IPS-20b (cell line): Measurements from ENCODE around the gene RNF39.
"Not testable (repeated sequence)": the region's sequence is repeated elsewhere in the genome, so short reads cannot be mapped to it uniquely, and the experiment has no call there.

ENCODE experiments used
- H3K27ac ChIP-seq: one replicate; pipeline ENCODE4 v1.5.1; 2013; ENCODE audit warnings: low read length
- H3K27me3 ChIP-seq: 2 replicates; pipeline ENCODE4 v1.6.1; 2013; ENCODE audit warnings: mild to moderate bottlenecking, low read length, inconsistent platforms; ENCODE audit not compliant: insufficient read depth
- H3K36me3 ChIP-seq: 2 replicates; pipeline ENCODE4 v1.6.1; 2013; ENCODE audit warnings: low read depth, mild to moderate bottlenecking, inconsistent platforms, low read length, moderate library complexity; ENCODE audit not compliant: insufficient read depth
- H3K4me1 ChIP-seq: 2 replicates; pipeline ENCODE4 v1.6.1; 2013; ENCODE audit warnings: mild to moderate bottlenecking, control low read depth, inconsistent platforms, low read length, moderate library complexity; ENCODE audit not compliant: insufficient read depth
- H3K4me3 ChIP-seq: 2 replicates; pipeline ENCODE4 v1.5.1; 2013; ENCODE audit warnings: mild to moderate bottlenecking, low read length, inconsistent platforms
- H3K9ac ChIP-seq: 2 replicates; pipeline ENCODE4 v1.6.1; 2013; ENCODE audit warnings: low read depth, mild to moderate bottlenecking, inconsistent platforms, low read length, moderate library complexity
- H3K9me3 ChIP-seq: 2 replicates; pipeline ENCODE4 v1.6.1; 2013; ENCODE audit warnings: mild to moderate bottlenecking, low read depth, low read length, inconsistent platforms; ENCODE audit not compliant: insufficient read depth

The RNF39 gene

GRCh38 chr6:30022712-30023111 is 52.9 kb downstream of the RNF39 start:
- H3K27ac ChIP-seq, H3K9ac ChIP-seq, H3K36me3 ChIP-seq, H3K4me3 ChIP-seq, H3K4me1 ChIP-seq, H3K27me3 ChIP-seq, H3K9me3 ChIP-seq: not testable (repeated sequence)

GRCh38 chr6:30022189-30022588 is 53.4 kb downstream of the RNF39 start:
- H3K36me3 ChIP-seq: no peaks in the 10 kb centered on the region
- no peaks in the 10 kb centered on the region for H3K27me3 ChIP-seq
- H3K4me3 ChIP-seq: no peak overlapping the region
- no peak overlapping the region for H3K9ac ChIP-seq
- no peak overlapping the region for H3K27ac ChIP-seq
- no peaks in the 10 kb centered on the region for H3K9me3 ChIP-seq
- no peaks in the 10 kb centered on the region for H3K4me1 ChIP-seq

- H3K9ac ChIP-seq: no peak overlapping the region
- no peaks in the 10 kb centered on the region for H3K36me3 ChIP-seq
- H3K4me1 ChIP-seq: no peaks in the 10 kb centered on the region
- no peaks in the 10 kb centered on the region for H3K9me3 ChIP-seq
- no peaks in the 10 kb centered on the region for H3K27me3 ChIP-seq
- no peak overlapping the region for H3K27ac ChIP-seq
- no peak overlapping the region for H3K4me3 ChIP-seq
These were observed 54.9 kb downstream of the RNF39 start for GRCh38 chr6:30020626-30021025.
